ENCODE results near the gene RNF166.

Gene RNF166

GRCh38 chr16:88691129-88691813 is 14.9 kb downstream of the RNF166 start:
- no peak for DNase-seq

GRCh38 chr16:88690341-88691128 is 15.7 kb downstream of the RNF166 start:
- no peak for DNase-seq

- DNase-seq: no peak
These were observed 18.0 kb downstream of the RNF166 start for GRCh38 chr16:88688013-88688778.

GRCh38 chr16:88687676-88688012 is 18.6 kb downstream of the RNF166 start:
- DNase-seq: no peak

- no peak for DNase-seq
These were observed 19.0 kb downstream of the RNF166 start for GRCh38 chr16:88687254-88687576.

- peak; percentile 81 to 88 for DNase-seq
These were observed 19.6 kb downstream of the RNF166 start, which contains the start of gene SNAI3 for GRCh38 chr16:88686439-88687253. SNAI3 (minus strand) TSS chr16:88686507; CDS start chr16:88686406, 101 bp downstream.

- DNase-seq: no peak
These were observed 20.2 kb downstream of the RNF166 start for GRCh38 chr16:88686062-88686438.

GRCh38 chr16:88685156-88686061 is 20.8 kb downstream of the RNF166 start:
- DNase-seq: peak; percentile 52 to 62

- no peak for DNase-seq
These were observed 21.5 kb downstream of the RNF166 start for GRCh38 chr16:88684569-88685155.

- DNase-seq: peak; percentile 55 to 77
These were observed 24.3 kb downstream of the RNF166 start for GRCh38 chr16:88681709-88682451.

- peak; percentile 49 to 68 for DNase-seq
These were observed 25.0 kb downstream of the RNF166 start for GRCh38 chr16:88681084-88681680.

- DNase-seq: no peak
These were observed 25.6 kb downstream of the RNF166 start for GRCh38 chr16:88680554-88681083.

- no peak for DNase-seq
These were observed 27.8 kb downstream of the RNF166 start for GRCh38 chr16:88678224-88678979.

GRCh38 chr16:88677721-88678120 is 28.5 kb downstream of the RNF166 start:
- no peak for DNase-seq

- DNase-seq: no peak
These were observed 29.5 kb downstream of the RNF166 start for GRCh38 chr16:88676502-88677242.

GRCh38 chr16:88673716-88674379 is 32.4 kb downstream of the RNF166 start:
- DNase-seq: no peak

- no peak for DNase-seq
These were observed 33.4 kb downstream of the RNF166 start for GRCh38 chr16:88672776-88673175.

GRCh38 chr16:88671806-88672205 is 34.4 kb downstream of the RNF166 start:
- no peak for DNase-seq

Measured in CD4-positive, alpha-beta T cell treated with Interferon alpha-2 for 1 hour (primary cell).